GM19023 (cell line): Measurements from ENCODE around the gene FFAR1.
"Not testable (repeated sequence)": the region's sequence is repeated elsewhere in the genome, so short reads cannot be mapped to it uniquely, and the experiment has no call there.

Source experiments
- ATAC-seq: cut with Tn5 transposase; IDR thresholded peaks from one replicate; pipeline ENCODE4 v1.9.1; 2021; ENCODE audit warnings: mild to moderate bottlenecking, moderate library complexity; ENCODE audit not compliant: unreplicated experiment

FFAR1 gene

DNA sequence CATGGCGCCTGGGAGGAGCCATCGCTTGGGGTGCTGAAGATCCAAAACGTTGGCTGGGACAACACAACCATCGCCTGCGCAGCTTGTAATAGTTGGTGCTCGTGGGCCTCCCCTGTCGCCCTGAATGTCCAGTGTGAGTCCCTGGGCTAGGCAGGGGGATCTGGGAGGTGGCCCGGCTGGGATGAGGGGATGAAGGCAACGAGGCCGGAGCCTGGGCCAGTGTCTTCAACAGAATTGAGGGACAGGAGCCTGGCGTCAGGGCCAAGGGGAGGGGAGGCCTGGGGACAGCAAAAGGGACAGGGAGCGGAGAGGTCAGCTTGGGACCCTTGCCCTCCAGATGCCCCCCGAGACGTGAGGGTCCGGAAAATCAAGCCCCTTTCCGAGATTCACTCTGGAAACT is 6.7 kb upstream of the FFAR1 start:
- ATAC-seq, result no peak

DNA sequence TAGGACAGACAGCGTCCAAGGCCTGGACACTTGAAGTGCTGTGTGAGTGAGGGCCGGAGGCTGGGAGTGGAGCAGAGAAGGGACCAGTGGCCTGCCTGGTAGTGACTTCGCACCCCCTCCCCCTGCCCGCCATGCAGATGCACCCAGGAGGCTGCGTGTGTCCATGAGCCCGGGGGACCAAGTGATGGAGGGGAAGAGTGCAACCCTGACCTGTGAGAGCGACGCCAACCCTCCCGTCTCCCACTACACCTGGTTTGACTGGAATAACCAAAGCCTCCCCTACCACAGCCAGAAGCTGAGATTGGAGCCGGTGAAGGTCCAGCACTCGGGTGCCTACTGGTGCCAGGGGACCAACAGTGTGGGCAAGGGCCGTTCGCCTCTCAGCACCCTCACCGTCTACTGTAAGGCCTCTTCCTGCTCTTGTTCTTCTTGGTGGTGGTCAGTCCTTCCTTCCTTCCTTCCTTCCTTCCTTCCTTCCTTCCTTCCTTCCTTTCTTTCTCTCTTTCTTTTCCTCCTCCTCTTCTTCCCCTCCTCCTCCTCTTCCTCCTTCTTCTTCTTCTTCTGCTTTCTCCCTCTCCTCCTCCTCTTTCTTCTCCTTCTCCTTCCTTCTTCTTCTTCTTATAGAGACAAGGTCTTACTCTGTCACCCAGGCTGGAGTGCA is 6.0 kb upstream of the FFAR1 start:
- no peak for ATAC-seq

DNA sequence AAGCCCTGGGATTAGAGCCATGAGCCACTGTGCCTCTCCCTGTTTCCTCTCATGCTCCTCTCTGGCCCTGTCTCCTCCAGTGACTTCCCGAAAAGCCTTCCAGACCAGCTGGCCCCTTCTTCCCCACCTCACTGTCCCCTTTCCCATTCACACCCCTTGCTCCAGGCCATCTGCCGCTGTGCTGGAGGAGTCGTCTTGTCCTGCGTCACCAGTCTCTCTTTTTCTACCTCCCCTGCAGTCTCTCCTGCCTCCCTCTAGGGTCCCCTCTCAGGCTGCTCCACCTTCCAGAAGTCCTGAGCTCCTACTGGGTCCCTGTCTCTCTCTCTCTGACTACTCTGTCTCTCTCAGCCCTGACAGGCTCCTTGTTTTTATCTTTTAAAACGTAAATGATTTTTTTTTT is 5.3 kb upstream of the FFAR1 start:
- no peak for ATAC-seq

DNA sequence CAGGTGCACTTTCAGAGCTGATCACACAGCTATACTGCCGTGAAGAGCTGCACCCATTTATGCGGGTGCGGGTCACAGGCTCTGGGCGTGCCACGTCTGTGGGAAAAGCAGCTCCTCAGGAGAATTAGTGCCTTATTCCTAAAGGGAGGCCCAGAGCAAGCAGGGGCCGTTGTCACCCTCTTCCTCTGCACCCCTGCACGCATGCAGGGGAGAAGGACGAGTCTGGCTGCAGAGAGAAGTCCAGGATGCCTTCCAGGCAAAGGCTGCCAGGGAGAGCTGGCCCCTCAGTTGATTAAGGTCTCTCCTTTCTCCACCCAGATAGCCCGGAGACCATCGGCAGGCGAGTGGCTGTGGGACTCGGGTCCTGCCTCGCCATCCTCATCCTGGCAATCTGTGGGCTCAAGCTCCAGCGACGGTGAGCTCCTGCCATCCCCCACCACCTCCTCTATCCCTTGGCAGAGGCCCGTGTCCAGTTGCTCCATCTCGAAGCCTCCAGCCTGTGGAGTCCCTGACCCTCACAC is 3.1 kb upstream of the FFAR1 start:
- no peak for ATAC-seq

DNA sequence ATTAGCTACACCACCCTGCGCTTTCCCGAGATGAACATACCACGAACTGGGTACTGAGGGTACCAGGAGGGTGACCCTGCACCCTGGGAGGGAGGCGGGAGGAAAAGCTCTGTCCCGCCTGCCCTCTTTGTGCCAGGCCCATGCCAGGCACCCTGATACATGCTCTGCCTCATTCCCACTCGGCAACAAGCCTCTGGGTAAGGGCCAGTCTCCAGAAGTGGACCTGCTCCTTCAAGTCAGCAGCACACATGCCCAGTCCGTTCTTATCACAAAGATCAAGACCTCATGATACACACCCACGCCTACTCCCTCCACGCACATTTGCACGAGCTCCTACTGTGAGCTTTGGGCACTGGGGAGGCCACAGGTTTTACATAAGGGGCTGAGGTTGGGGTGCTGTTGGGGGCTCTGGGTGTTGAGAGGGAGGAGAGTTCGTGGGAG is 2.0 kb upstream of the FFAR1 start:
- no peak for ATAC-seq

DNA sequence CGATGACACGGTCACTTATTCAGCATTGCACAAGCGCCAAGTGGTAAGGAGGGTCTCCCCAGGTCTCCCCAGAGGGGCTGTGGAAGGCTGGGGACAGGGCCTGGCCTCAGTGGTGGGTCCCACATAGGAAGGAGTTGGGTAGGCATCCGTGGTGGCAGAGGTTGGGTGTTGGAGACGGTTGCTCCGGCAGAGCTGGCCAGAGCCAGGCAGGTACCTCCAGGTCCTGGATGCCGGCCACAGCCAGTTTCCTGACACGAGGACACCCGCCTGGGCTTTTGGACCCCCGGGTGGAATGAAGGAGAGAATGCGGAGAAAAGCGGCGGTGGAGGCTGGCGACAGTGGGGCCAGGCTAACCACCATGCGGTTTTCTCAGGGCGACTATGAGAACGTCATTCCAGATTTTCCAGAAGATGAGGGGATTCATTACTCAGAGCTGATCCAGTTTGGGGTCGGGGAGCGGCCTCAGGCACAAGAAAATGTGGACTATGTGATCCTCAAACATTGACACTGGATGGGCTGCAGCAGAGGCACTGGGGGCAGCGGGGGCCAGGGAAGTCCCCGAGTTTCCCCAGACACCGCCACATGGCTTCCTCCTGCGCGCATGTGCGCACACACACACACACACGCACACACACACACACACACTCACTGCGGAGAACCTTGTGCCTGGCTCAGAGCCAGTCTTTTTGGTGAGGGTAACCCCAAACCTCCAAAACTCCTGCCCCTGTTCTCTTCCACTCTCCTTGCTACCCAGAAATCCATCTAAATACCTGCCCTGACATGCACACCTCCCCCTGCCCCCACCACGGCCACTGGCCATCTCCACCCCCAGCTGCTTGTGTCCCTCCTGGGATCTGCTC is 1.3 kb upstream of the FFAR1 start:
- no peak for ATAC-seq

DNA sequence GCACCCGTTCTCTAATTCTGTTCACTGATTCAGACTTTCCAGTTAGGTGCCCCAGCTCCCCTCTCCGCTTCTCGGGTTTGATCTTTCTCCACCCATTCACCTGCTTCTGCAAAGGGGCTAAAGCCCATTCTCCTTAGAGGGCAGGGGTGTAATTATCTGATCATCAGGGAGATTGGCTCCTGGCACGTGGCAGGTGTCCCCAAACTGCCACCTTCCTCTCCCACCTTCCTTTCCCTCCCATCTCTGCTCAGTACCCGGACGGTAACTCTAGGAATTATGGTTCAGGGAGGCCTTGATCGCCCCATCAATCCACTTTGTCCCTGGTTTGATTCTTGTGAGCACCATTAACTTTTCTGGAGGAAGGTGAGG is 212 bp downstream of the FFAR1 start:
- no peak for ATAC-seq

DNA sequence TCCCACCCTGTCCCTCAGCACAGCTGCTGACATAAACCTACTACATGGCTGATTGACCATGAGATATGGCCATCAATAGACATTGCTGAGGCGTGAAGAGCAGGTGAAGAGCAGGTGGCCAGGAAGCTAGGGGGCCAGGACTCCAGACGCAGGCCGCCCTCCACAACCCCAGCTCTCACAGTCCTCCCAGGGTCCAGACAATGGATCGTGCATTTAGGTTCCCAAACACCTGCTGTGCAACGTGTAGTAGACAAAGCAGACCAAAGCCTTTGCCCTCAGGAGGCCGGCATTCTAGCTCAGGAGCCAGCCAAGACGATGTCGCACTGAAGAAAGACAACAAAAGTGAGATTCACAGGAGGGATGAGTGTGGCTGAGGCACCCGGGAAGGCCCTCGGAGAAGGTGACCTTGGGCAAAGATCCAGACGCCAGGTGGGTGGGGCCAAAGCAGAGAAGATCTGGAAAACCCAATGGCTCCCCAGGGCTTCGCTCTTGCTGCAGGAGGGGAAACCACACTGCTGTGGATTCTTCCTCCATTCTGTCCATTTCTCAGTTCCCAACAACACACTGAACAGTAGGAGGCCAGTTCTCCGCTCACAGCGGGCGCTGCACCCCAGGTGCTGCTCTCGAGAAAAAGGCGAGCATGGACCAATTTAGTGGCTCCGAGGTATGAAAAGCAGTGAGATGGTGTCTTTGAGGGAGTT is 1.4 kb downstream of the FFAR1 start:
- ATAC-seq, result no peak

DNA sequence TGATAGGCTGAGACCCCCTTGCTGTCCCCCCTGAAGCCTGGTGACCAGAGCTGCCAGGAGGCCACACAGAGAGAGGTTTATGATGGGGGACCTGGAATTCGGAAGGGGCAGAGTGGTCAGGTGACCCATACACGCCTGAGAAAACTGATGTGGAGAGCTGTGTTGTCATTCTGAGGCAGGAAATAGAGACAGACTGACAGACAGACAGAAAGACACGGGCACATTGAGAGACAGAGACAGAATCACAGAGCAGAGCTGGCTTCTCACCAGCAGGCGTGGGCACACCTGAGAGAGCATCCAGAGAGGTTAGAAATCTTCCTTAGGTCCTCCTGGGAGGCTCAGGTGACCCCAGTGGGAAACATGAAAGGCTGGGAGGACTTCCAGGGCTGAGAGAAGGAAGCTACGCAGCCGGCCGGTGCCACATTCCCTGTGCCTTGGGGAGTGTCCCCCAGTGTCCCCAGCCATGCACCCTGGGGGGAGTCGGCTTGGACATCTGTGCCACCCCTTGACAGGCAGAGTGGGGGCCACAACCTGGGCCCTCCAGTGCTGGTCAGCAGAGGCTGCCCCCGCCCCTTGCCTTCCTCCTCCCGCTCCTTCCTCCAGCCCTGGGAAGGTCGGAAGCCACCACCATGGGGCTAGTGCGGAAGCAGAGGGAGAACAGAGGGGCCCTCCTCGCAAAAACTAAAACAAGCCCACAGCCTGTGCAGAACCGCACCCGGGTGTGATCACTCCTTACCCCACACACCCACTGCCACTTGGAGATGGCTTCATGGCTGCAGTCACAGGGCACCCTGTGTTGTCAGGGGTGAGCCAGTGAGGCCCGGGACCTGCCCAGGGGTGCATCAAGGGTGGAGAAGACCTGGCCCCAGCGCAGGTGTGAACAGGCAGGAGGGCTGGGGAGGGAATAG is 2.2 kb downstream of the FFAR1 start:
- ATAC-seq, result no peak

DNA sequence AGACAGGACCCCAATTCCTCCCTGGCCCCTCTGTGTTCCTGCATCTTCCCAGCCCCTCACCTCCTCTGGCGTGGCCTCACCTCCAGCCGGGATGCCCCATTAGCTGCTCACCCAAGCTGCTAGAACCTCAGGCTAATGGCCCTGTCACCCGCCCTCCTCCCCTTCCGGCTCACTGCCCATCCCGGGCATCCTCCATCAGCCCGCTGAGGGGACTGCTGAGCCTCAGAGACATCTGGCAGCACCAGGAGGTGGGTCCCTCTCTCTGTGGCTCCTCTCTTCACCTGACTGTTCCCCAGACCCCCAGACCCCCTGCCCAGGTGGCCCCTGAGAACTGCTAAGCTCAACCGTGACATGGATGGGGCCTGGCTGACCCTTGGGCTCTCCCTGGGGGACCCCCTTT is 2.9 kb downstream of the FFAR1 start:
- no peak for ATAC-seq

DNA sequence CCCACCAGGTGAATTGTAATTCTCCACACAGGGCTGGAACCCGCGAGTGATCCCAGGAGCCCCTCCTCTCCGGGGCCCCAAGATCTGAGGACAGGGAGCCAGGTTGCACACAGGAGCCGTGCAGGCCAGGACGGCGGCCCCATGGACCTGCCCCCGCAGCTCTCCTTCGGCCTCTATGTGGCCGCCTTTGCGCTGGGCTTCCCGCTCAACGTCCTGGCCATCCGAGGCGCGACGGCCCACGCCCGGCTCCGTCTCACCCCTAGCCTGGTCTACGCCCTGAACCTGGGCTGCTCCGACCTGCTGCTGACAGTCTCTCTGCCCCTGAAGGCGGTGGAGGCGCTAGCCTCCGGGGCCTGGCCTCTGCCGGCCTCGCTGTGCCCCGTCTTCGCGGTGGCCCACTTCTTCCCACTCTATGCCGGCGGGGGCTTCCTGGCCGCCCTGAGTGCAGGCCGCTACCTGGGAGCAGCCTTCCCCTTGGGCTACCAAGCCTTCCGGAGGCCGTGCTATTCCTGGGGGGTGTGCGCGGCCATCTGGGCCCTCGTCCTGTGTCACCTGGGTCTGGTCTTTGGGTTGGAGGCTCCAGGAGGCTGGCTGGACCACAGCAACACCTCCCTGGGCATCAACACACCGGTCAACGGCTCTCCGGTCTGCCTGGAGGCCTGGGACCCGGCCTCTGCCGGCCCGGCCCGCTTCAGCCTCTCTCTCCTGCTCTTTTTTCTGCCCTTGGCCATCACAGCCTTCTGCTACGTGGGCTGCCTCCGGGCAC is 3.9 kb downstream of the FFAR1 start:
- no peak for ATAC-seq

DNA sequence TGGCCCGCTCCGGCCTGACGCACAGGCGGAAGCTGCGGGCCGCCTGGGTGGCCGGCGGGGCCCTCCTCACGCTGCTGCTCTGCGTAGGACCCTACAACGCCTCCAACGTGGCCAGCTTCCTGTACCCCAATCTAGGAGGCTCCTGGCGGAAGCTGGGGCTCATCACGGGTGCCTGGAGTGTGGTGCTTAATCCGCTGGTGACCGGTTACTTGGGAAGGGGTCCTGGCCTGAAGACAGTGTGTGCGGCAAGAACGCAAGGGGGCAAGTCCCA is 4.4 kb downstream of the FFAR1 start:
- no peak for ATAC-seq

DNA sequence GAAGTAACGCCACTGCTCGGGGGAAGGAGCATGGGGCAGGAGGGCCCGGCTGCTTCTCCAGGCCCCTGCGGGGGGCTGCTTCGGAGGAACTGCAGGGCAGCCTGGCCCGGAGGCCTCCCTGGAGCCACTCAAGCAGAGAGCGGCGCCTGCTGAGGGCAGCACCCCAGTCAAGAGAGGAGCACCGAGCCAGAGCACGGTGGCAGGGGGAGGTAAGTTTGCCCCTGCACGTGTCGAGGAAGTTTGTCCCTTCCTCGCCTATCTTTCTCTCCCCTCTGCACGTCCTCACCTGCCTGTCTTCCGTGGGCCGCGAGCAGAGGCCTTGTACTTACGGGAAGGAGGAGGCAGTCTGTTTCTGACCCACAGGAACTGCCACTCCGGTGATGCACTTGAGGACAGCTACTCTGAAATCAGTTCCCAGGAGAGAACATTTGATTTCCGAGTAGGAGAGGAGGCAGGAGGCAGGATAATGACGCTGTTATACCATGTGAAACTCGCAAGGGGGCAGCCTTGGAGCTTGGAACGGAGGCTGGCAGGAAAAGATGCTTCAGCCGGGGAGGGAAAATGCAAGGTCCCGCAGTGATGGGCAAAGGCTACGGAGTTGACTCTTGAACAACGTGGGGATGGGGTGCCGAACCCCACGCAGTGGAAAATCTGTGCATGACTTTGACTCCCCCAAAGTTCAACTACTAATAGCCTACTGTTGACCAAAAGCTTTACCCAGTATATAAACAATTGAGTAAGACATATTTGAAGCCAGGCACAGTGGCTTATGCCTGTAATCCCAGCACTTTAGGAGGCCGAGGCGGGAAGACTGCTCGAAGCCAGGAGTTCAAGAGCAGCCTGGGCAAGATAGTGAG is 5.0 kb downstream of the FFAR1 start:
- no peak for ATAC-seq

DNA sequence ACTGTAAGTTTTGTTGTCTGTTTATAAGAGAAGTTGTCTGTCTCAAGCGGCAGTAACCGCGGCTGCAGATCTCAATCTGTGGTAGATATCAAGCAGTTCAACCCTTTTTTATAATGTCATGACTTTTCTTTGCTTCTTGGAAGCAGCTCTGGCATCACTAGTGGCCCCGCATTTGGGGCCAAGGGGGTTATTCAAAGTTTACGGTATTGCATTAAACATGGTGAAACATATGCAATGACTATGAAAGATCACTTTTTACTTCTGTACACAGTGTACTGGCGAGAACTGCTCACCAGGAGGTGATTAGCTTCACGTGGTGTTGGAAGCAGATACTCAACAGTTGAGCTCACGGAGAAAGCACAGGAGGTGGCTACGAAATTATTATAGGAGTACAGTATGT is 5.9 kb downstream of the FFAR1 start:
- no peak for ATAC-seq

DNA sequence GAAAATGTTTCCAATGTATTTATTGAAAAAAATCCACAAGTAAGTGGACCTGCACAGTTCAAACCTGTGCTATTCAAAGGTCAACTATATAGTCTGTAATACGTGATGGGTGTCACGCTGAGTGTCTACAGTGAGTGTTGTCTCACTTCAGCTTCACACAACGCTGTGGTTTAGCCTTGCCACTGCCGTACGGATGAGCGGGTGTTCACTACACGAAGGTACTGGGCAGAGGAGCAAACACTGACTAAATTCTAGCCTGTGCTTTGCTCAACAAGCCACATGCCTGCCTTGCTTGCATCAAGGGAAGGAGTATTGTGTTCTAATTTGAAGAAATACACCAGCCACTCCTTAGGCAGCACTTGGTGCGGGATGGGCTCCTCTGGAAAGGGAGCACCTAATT is 7.2 kb downstream of the FFAR1 start:
- no peak for ATAC-seq

DNA sequence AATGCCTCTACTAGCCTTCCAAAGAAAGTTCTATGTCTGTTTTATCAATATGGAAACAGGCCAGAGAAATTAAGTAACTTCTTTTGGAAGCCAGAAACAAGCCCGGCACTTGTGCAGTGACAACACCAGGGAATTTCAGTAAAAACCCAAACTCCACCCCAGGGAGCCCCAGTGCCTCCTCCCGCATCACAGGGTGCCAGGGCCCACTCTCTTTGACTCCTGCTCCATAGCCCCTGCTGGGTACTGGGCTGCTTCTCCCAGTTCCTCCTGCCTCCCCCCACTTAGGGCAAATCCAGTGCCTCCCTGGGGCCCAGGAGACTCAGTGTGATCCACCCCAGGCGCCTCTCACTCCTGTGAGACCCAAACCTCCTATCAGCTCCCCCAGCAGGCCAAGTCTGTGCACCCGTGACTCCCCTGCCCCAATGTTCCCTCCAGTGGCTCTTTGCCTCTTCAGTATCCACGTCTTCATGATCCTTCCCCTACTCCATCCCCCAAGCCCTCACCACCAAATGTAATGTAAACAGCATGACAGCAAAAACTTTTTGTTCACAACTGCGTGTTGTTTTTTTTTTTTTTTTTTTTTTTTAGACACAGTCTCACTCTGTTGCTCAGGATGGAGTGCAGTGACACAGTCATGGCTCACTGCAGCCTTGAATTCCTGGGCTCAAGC is 8.2 kb downstream of the FFAR1 start:
- no peak for ATAC-seq

DNA sequence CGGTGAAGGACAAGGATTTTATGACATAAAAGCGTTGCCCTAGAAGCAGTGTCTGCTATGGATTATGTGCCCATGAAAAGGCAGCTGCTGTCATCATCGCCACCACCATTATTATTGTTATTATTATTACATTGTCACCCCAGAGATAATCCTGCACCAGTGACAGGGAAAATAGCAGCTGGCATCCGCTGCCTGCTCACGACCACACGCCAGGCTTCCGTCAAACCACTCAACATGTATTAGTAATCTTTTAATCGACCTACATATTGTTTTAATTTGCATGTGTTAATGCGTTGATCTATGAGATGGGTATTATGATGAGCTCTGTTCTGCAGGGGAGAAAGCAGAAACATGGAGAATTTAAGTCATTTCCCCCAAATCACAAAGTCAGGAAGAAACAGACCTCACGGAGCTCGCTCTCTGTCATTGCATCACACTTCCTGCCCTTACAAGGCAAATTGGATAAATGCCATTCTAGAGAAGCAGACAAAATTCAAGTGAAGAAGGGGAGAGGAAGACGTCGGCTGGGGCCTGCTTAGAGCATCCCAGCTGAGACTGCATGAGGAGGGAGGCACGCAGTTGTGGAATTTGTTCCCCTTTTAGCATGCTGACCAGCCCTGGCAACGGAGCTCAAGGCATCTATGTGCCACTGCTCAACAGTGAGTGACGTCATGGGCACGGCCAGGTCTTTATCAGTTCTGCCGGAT is 10.3 kb downstream of the FFAR1 start, which contains the start of gene FFAR3:
TSS of gene FFAR3 (plus strand) at position 594 of the 707 bp plus-strand sequence. CDS start 431 bp downstream, outside the sequence.
- no peak for ATAC-seq

DNA sequence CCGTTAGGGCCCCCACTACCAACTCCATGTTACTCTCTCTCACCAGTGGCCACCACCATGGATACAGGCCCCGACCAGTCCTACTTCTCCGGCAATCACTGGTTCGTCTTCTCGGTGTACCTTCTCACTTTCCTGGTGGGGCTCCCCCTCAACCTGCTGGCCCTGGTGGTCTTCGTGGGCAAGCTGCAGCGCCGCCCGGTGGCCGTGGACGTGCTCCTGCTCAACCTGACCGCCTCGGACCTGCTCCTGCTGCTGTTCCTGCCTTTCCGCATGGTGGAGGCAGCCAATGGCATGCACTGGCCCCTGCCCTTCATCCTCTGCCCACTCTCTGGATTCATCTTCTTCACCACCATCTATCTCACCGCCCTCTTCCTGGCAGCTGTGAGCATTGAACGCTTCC is 11.1 kb downstream of the FFAR1 start:
- not testable (repeated sequence) for ATAC-seq
